Omental fat pad (tissue), 4 donors: ENCODE data around the gene CAMSAP2. TPM values are rescaled to one million over a fixed set of nuclear protein-coding genes. Genes with fewer than 3 reads are reported as not detected.

Source experiments
- ATAC-seq: fragments of 150-250 bp; one replicate; pipeline ENCODE4 v1.9.1; 2016; ENCODE audit warnings: mild to moderate bottlenecking, moderate library complexity; ENCODE audit not compliant: low FRiP score
- DNase-seq: peaks from one replicate; pipeline ENCODE4 v3.0.0-alpha.2; 2019; ENCODE audit warnings: low spot score
- total RNA-seq, 4 donors: library from RNA; depleted of rRNA; stranded (reverse); fragments of >200 nt; gene quantifications; one replicate each; pipeline ENCODE4 v1.1.0, GENCODE V29; 2016
- TF ChIP-seq, protein P1 (sequence below), 3 donors: fragments of 450-650 bp; IDR thresholded peaks; one replicate each; pipeline ENCODE4 v1.5.1; 2016 to 2017; ENCODE audit warnings: antibody characterized with exemption in 3 of 3, mild to moderate bottlenecking in 3 of 3, moderate library complexity in 2 of 3

Gene CAMSAP2
- total RNA-seq, 4 donors from 2014 or later: 37.2 to 65.2 (median 44.5) TPM

DNA sequence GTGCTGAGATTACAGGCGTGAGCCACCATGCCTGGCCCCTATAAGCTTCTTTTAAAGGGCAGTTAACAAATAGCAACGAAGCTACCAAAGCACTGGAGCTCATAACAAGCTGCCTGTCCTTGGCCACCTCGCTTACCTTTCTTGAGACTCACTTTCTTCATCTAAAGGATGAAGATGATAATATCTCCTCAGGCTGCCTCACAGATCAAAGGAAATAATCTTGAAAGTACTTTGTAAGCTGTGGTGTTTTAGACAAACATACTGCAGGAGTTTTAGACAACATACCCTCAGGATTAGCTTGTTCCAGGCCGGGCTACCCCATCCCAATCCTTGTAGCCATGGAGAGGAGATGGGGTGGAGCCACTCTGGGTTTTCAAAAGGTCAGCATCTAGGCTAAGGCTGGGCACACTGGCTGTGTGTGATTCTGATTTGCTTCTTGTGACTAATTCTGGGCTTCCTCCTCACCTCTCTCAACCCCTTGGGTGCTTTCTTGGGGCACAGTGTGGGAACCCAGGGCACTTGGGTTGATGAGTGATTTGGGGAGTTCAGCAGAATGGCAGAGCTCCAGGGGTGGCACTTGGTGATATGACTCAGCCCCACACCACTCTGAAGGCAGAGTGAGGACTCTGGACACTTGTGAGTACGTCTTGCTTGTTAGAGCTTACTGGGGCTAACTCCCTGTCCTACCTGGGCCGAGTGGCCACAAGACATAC lies 139.3 kb downstream of the CAMSAP2 start:
- TF ChIP-seq, protein P1, sequence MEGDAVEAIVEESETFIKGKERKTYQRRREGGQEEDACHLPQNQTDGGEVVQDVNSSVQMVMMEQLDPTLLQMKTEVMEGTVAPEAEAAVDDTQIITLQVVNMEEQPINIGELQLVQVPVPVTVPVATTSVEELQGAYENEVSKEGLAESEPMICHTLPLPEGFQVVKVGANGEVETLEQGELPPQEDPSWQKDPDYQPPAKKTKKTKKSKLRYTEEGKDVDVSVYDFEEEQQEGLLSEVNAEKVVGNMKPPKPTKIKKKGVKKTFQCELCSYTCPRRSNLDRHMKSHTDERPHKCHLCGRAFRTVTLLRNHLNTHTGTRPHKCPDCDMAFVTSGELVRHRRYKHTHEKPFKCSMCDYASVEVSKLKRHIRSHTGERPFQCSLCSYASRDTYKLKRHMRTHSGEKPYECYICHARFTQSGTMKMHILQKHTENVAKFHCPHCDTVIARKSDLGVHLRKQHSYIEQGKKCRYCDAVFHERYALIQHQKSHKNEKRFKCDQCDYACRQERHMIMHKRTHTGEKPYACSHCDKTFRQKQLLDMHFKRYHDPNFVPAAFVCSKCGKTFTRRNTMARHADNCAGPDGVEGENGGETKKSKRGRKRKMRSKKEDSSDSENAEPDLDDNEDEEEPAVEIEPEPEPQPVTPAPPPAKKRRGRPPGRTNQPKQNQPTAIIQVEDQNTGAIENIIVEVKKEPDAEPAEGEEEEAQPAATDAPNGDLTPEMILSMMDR (IDR thresholded peaks at IDR 0.05): no peak
- ATAC-seq: no peak
- DNase-seq: no peak

DNA sequence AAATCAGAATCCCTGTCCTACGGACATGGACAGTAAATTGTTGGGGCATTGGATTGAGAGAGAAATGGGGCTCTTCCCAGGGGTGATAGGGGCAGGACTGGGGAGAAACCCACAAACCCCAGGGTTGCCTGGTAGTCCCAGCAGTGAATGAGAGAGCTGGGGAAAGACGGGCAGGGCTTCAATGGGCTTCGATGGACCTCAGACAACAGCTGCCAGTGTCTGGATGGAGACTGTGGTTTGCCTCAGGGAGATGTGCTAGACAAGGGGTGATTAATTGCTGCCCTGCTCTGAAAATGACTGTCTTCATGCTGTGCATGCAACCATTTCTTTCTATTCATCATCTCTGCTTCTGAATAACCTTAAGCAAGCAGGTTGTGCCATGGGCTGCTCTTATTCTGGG lies 141.5 kb downstream of the CAMSAP2 start:
- DNase-seq (no peak), ATAC-seq (no peak)
- TF ChIP-seq, protein P1 (IDR thresholded peaks at IDR 0.05): no peak

DNA sequence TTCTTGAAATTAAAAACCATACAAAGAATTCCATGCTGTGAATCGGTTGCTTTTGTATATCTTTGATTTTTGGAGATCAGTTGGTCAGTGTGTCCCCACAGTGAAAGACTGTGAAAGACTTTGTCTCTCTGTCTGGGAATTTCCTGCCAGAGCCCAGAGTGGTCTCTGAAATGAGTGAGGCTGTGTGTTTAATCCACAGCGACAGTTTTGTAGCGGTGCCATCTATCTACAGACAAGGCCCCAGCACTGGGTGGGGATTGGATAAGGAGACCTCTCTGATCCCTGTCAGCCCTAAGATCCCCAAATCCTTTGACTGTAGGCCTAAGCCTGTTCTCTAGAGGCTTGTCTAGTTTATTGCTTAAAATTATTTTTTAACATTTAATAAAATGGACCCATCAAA lies 144.4 kb downstream of the CAMSAP2 start:
- DNase-seq (no peak), ATAC-seq (no peak)
- TF ChIP-seq, protein P1 (IDR thresholded peaks at IDR 0.05): no peak

DNA sequence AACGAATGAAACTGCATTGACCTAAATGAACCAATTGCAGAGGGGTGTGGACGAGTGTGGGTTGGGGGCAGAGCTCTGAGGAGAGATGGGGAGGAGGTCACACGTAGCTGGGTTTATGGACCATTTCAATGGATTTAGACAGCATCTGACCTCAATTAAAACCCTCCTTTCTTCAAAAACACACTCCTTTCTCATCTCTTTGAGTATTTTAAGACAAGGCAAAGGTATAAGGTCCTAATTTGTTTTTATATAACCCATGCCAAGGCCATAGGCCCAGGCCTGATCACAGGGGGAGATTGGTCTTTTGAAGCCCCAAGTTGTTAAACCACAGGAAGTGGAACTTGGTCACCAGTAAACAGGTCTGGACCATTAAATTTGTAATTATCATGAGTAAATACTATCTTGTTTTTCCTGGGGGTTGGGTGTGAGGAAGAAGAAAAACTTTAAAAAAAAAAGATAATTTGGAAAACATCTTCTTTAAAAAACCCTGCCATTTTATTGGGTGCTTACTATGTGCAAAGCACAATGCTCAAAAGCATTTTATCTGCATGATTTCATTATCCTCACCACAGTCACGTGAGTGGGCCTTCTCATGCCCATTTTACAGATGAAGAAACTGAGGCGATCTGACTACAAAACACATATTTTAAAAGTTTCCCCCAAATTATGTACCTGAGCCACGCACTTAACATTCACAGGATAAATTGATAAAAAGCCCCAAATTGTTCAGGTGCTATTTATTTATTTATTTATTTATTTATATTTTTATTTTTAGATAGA lies 147.1 kb downstream of the CAMSAP2 start:
- TF ChIP-seq, protein P1 (IDR thresholded peaks at IDR 0.05): no peak
- DNase-seq: no peak
- no peak for ATAC-seq

DNA sequence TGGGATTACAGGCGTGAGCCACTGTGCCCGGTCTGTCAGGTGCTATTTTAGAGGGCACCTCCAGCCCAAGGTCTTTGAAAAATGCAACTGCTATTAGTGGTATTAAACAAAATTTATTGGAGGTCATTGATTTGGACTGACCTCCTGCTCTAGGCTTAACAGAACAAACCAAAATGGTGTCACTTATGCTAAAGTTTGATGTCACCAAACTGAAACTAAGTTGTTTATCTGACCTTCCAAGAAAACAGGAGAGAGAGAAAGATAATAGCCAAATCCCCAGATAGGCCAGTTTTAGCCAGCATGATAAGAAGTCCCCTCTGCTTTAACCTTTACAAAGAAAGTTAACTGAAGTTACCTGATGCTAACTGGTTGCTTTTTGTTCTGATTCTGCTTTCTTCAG lies 147.9 kb downstream of the CAMSAP2 start:
- ATAC-seq: no peak
- TF ChIP-seq, protein P1 (IDR thresholded peaks at IDR 0.05): no peak
- DNase-seq: no peak

DNA sequence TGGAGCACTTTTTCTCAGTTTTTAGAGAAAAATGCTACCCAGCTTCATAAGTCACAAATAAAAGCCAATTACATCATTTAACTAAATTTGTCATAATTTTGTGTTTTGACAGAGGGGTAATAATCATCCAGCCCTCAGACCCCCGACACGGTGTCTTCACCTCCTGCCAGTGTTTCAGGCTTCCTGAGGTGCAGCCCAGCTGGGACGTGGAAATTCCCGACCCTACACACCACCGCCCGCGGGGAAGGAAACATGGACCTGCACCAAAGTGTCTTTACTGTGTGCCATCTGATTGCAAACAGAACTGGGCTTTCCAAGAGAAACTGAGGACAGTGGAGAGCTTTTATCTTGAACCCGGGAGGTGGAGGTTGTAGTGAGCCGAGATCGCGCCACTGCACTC lies 148.3 kb downstream of the CAMSAP2 start:
- TF ChIP-seq, protein P1 (IDR thresholded peaks at IDR 0.05): no peak
- DNase-seq (no peak), ATAC-seq (no peak)
